Measurements from ENCODE around the gene HINT3.
"Not testable (repeated sequence)": the region's sequence is repeated elsewhere in the genome, so short reads cannot be mapped to it uniquely, and the experiment has no call there.

- TF ChIP-seq CTCF (conservative IDR thresholded peaks at IDR 0.05; ENCODE audit: low read length); EZH2phosphoT487 (IDR thresholded peaks at IDR 0.05; ENCODE audit: borderline replicate concordance): not testable (repeated sequence)
Observed at GRCh38 chr6:126023474-126023873, 66.9 kb downstream of the HINT3 start.
